Measurements from ENCODE around the gene HOXA4.

DNA sequence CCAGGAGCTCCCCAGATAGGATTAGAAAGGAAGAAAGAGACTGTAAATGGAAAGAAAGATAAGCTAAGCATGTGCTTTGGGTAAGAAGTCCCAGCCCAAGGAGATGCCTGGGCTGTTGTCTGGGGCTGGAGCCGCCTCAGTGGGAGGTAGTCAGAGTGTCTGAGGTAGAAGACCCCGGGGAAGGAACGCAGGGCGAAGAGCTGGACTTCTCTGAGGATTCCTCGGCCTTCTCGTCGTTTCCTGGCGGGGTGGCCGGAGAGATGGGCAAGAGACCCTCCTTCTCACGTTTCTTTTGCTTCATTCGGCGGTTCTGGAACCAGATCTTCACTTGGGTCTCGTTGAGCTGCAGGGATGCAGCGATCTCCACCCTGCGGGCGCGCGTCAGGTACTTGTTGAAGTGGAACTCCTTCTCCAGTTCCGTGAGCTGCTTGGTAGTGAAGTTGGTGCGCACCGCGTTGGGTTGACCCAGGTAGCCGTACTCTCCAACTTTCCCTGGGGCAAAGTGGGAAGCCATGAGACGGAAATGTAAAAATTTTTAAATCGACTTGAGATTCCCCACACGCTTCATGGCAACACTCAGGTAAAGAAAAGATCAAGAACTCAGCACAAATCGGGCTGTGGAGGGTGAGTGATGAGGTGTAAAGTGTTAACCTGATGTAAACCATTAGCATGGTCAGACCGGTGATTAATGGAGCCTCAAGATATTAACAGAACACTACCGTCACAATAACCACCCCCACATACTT is 36.1 kb downstream of the HOXA4 start:
- TF ChIP-seq, protein P1, sequence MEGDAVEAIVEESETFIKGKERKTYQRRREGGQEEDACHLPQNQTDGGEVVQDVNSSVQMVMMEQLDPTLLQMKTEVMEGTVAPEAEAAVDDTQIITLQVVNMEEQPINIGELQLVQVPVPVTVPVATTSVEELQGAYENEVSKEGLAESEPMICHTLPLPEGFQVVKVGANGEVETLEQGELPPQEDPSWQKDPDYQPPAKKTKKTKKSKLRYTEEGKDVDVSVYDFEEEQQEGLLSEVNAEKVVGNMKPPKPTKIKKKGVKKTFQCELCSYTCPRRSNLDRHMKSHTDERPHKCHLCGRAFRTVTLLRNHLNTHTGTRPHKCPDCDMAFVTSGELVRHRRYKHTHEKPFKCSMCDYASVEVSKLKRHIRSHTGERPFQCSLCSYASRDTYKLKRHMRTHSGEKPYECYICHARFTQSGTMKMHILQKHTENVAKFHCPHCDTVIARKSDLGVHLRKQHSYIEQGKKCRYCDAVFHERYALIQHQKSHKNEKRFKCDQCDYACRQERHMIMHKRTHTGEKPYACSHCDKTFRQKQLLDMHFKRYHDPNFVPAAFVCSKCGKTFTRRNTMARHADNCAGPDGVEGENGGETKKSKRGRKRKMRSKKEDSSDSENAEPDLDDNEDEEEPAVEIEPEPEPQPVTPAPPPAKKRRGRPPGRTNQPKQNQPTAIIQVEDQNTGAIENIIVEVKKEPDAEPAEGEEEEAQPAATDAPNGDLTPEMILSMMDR (IDR thresholded peaks at IDR 0.05), result no peak
- TF ChIP-seq POLR2A (IDR thresholded peaks at IDR 0.05), result no peak
